H1 (cell line): ENCODE results near the gene TESMIN. TPM values are rescaled to one million over a fixed set of nuclear protein-coding genes. Genes with fewer than 3 reads are reported as not detected.
A peak's percentile ranks its signal among the peaks of the same experiment; 100 is the strongest.

ENCODE experiments used
- CTCF ChIA-PET: fragments of 300-600 bp; sonication (Branson Sonifier 250); formaldehyde crosslinking; loops from one replicate; lab custom pipeline; 2021; ENCODE audit not compliant: partially characterized antibody; lab: Charles Lee
- POLR2A ChIA-PET: fragments of 300-600 bp; sonication (Branson Sonifier 250); formaldehyde crosslinking; loops from one replicate; lab custom pipeline; 2021; ENCODE audit warnings: inconsistent platforms; ENCODE audit not compliant: partially characterized antibody; lab: Charles Lee
- DNase-seq, 2 experiments: peaks; one replicate each; pipeline versions ENCODE4 v3.0.0 to v3.0.0-alpha.2; 2010 to 2022; ENCODE audit warnings: low spot score in 2 of 2, low read depth in 1 of 2, mixed read lengths in 1 of 2
- FAIRE-seq: peaks from 2 replicates; lab custom pipeline; 2011; peaks lifted over from hg19 to GRCh38; lab: Jason Lieb, UNC
- H2AFZ ChIP-seq: 2 replicates; pipeline ENCODE4 v1.8.1; 2012; ENCODE audit warnings: low read length, inconsistent platforms
- H2AK5ac ChIP-seq: 2 replicates; pipeline ENCODE4 v1.6.1; 2013; ENCODE audit warnings: low read depth, low read length
- H2BK120ac ChIP-seq: replicated peaks from 2 replicates; pipeline ENCODE3; 2013; ENCODE audit warnings: low read depth, low read length, inconsistent platforms
- H2BK12ac ChIP-seq: 2 replicates; pipeline ENCODE4 v1.6.1; 2013; ENCODE audit warnings: low read depth, low read length
- H2BK15ac ChIP-seq: 2 replicates; pipeline ENCODE4 v1.6.1; 2013; ENCODE audit warnings: low read length
- H2BK20ac ChIP-seq: 2 replicates; pipeline ENCODE4 v1.6.1; 2013; ENCODE audit warnings: low read length
- H2BK5ac ChIP-seq: 2 replicates; pipeline ENCODE4 v1.6.1; 2013; ENCODE audit warnings: low read depth, low read length
- H3K14ac ChIP-seq: 2 replicates; pipeline ENCODE4 v1.6.1; 2013; ENCODE audit warnings: inconsistent platforms; ENCODE audit not compliant: insufficient read length
- H3K18ac ChIP-seq: 2 replicates; pipeline ENCODE4 v1.6.1; 2013; ENCODE audit warnings: low read length; ENCODE audit errors: extremely low read depth
- H3K23ac ChIP-seq: 2 replicates; pipeline ENCODE4 v1.6.1; 2013; ENCODE audit warnings: inconsistent platforms; ENCODE audit not compliant: insufficient read length
- H3K23me2 ChIP-seq: 2 replicates; pipeline ENCODE4 v1.6.1; 2013; ENCODE audit warnings: low read depth, low read length
- H3K27ac ChIP-seq: 2 replicates; pipeline ENCODE4 v1.6.1; 2011; ENCODE audit warnings: low read depth, low read length, inconsistent platforms
- H3K27me3 ChIP-seq, 4 experiments: replicated peaks in 1 of 4; 1 replicate in 1 of 4; 2 replicates in 3 of 4; pipeline versions ENCODE4 v1.6.1 to v1.8.1; 2011 to 2013; ENCODE audit warnings: low read length in 3 of 4, mild to moderate bottlenecking in 3 of 4, inconsistent platforms in 2 of 4, mixed read lengths in 2 of 4, moderate library complexity in 1 of 4; ENCODE audit not compliant: control insufficient read depth in 3 of 4, insufficient read depth in 3 of 4; ENCODE audit errors: extremely low read depth in 1 of 4
- H3K36me3 ChIP-seq, 4 experiments: 2 replicates each; pipeline versions ENCODE4 v1.6.1 to v1.8.1; 2011 to 2013; ENCODE audit warnings: mild to moderate bottlenecking in 4 of 4, low read length in 3 of 4, moderate library complexity in 2 of 4, control low read depth in 1 of 4, inconsistent platforms in 1 of 4; ENCODE audit not compliant: insufficient read depth in 4 of 4, control insufficient read depth in 2 of 4
- H3K4ac ChIP-seq: replicated peaks from 2 replicates; pipeline ENCODE3; 2013; ENCODE audit warnings: low read length, low read depth, mixed read lengths, inconsistent platforms; ENCODE audit not compliant: insufficient read length
- H3K4me1 ChIP-seq, 4 experiments: replicated peaks in 1 of 4; 1 replicate in 1 of 4; 2 replicates in 3 of 4; pipeline versions ENCODE4 v1.6.1 to v1.8.1; 2011 to 2013; ENCODE audit warnings: low read length in 3 of 4, inconsistent platforms in 2 of 4, mixed read lengths in 1 of 4; ENCODE audit not compliant: insufficient read depth in 4 of 4, control insufficient read depth in 3 of 4
- H3K4me2 ChIP-seq, 2 experiments: 2 replicates each; pipeline versions ENCODE4 v1.6.1 to v1.8.1; 2011 to 2013; ENCODE audit warnings: low read depth in 2 of 2, low read length in 2 of 2, control low read depth in 1 of 2, inconsistent platforms in 1 of 2, mild to moderate bottlenecking in 1 of 2; ENCODE audit not compliant: insufficient read depth in 1 of 2
- H3K4me3 ChIP-seq, 4 experiments: fragments of 200-600, 300-600 bp in 1 of 4; sonication (generic), shearing (Covaris generic), sonication (Bioruptor Twin) in 1 of 4; 2 replicates each; pipeline versions ENCODE4 v1.5.1 to v1.8.1; 2011 to 2016; ENCODE audit warnings: low read length in 4 of 4, low read depth in 3 of 4, control low read depth in 2 of 4, inconsistent platforms in 2 of 4, mild to moderate bottlenecking in 2 of 4, mixed read lengths in 1 of 4, moderate library complexity in 1 of 4; ENCODE audit not compliant: insufficient read depth in 2 of 4; ENCODE audit errors: extremely low read depth in 1 of 4
- H3K56ac ChIP-seq: replicated peaks from 2 replicates; pipeline ENCODE3; 2013; ENCODE audit warnings: low read depth, mild to moderate bottlenecking, mixed read lengths, low read length, inconsistent platforms; ENCODE audit not compliant: insufficient read length
- H3K79me1 ChIP-seq: 2 replicates; pipeline ENCODE4 v1.6.1; 2013; ENCODE audit warnings: low read depth, low read length, control low read depth
- H3K79me2 ChIP-seq, 2 experiments: 2 replicates each; pipeline versions ENCODE4 v1.6.1 to v1.8.1; 2012 to 2013; ENCODE audit warnings: low read length in 2 of 2, mild to moderate bottlenecking in 2 of 2, inconsistent platforms in 1 of 2; ENCODE audit not compliant: insufficient read depth in 2 of 2, control insufficient read depth in 1 of 2
- H3K9ac ChIP-seq, 4 experiments: replicated peaks in 1 of 4; 1 replicate in 1 of 4; 2 replicates in 3 of 4; pipeline versions ENCODE4 v1.6.1 to v1.8.1; 2011 to 2013; ENCODE audit warnings: low read depth in 3 of 4, low read length in 3 of 4, control low read depth in 2 of 4, mild to moderate bottlenecking in 2 of 4, moderate library complexity in 2 of 4, inconsistent platforms in 1 of 4; ENCODE audit errors: extremely low read depth in 1 of 4
- H3K9me3 ChIP-seq, 2 experiments: 2 replicates each; pipeline versions ENCODE4 v1.6.1 to v1.8.1; 2012 to 2013; ENCODE audit warnings: mild to moderate bottlenecking in 2 of 2, moderate library complexity in 2 of 2, control low read depth in 1 of 2, inconsistent platforms in 1 of 2, low read depth in 1 of 2, low read length in 1 of 2, mixed read lengths in 1 of 2; ENCODE audit not compliant: insufficient read depth in 2 of 2
- H4K20me1 ChIP-seq, 2 experiments: replicated peaks in 1 of 2; 2 replicates each; pipeline versions ENCODE3 to v1.8.1; 2011 to 2013; ENCODE audit warnings: inconsistent platforms in 2 of 2, low read length in 2 of 2, mild to moderate bottlenecking in 1 of 2; ENCODE audit not compliant: insufficient read depth in 2 of 2, control insufficient read depth in 1 of 2
- H4K5ac ChIP-seq: 2 replicates; pipeline ENCODE4 v1.6.1; 2013; ENCODE audit warnings: low read length, low read depth, mixed read lengths, inconsistent platforms; ENCODE audit not compliant: insufficient read length
- H4K8ac ChIP-seq: 2 replicates; pipeline ENCODE4 v1.8.0; 2013; ENCODE audit warnings: mild to moderate bottlenecking, moderate library complexity, low read length, inconsistent platforms; ENCODE audit not compliant: insufficient read depth; ENCODE audit errors: extremely low read depth
- H4K91ac ChIP-seq: replicated peaks from 2 replicates; pipeline ENCODE3; 2013; ENCODE audit warnings: low read length, mixed read lengths, inconsistent platforms; ENCODE audit not compliant: insufficient read length
- ATF3 ChIP-seq: IDR thresholded peaks from 2 replicates; pipeline ENCODE4 v1.6.1; 2011; ENCODE audit warnings: low read depth, mild to moderate bottlenecking, low read length; ENCODE audit not compliant: insufficient read depth
- CBX8 ChIP-seq: fragments of 300-800, 300-1000 bp; sonication (generic); IDR thresholded peaks from 2 replicates; pipeline ENCODE4 v1.7.1; 2016; ENCODE audit warnings: low read depth, low read length, borderline replicate concordance
- CTBP2 ChIP-seq: IDR thresholded peaks from 2 replicates; pipeline ENCODE4 v1.7.0; 2011; ENCODE audit warnings: borderline replicate concordance, mild to moderate bottlenecking, moderate library complexity, mixed read lengths, low read length; ENCODE audit not compliant: insufficient read depth, insufficient read length
- HDAC2 ChIP-seq, 2 experiments: fragments of 300-600 bp in 1 of 2; sonication (generic) in 1 of 2; IDR thresholded peaks; 2 replicates each; pipeline ENCODE4 v1.6.1; 2011 to 2012; ENCODE audit warnings: low read depth in 2 of 2, low read length in 2 of 2, mild to moderate bottlenecking in 2 of 2, moderate library complexity in 2 of 2, borderline replicate concordance in 1 of 2, inconsistent platforms in 1 of 2
- KDM4A ChIP-seq: IDR thresholded peaks from one replicate; pipeline ENCODE4 v1.7.1; 2012; ENCODE audit warnings: low read depth, mild to moderate bottlenecking, moderate library complexity, low read length, inconsistent platforms; ENCODE audit not compliant: severe bottlenecking
- PHF8 ChIP-seq: fragments of 200-600 bp; sonication (generic); conservative IDR thresholded peaks from 2 replicates; pipeline ENCODE4 v1.7.1; 2012; ENCODE audit warnings: low read depth, mild to moderate bottlenecking, inconsistent platforms, low read length, moderate library complexity
- RXRA ChIP-seq: IDR thresholded peaks from 2 replicates; pipeline ENCODE4 v1.6.1; 2011; ENCODE audit warnings: low read depth, mild to moderate bottlenecking, low read length, moderate library complexity; ENCODE audit not compliant: insufficient read depth
- SAP30 ChIP-seq: fragments of 300-600 bp; sonication (generic); IDR thresholded peaks from 2 replicates; pipeline ENCODE4 v1.7.1; 2012; ENCODE audit warnings: low read length, moderate library complexity, mild to moderate bottlenecking, inconsistent platforms; ENCODE audit not compliant: insufficient read depth, insufficient replicate concordance
- TEAD4 ChIP-seq: IDR thresholded peaks from 2 replicates; pipeline ENCODE4 v1.6.1; 2012; ENCODE audit warnings: low read depth, low read length, inconsistent platforms, mixed read lengths
- WGBS, 2 experiments: shearing (Covaris generic) in 1 of 2; methylation state at CpG; one replicate each; pipeline versions ENCODE4 v1.1.6 to v1.1.7; 2013 to 2015; ENCODE audit warnings: low lambda C conversion rate in 2 of 2, mixed read lengths in 2 of 2, inconsistent platforms in 1 of 2, low coverage in 1 of 2, missing lambda C conversion rate in 1 of 2; ENCODE audit not compliant: insufficient replicate concordance in 2 of 2, insufficient coverage in 1 of 2, insufficient read length in 1 of 2; ENCODE audit errors: extremely low coverage in 1 of 2, missing lambda C conversion rate in 1 of 2; 5-methylcytosine and 5-hydroxymethylcytosine counted together
- polyA plus RNA-seq, 7 experiments: library from polyadenylated mRNA; depleted of rRNA in 3 of 7; stranded (reverse) in 5 of 7; unstranded in 2 of 7; fragments of >200 nt in 5 of 7; fragments of 200-250 nt in 2 of 7; gene quantifications; 1 replicate in 5 of 7; 2 replicates in 1 of 7; 4 replicates in 1 of 7; pipeline versions ENCODE4 v1.2.1 to v1.2.3, GENCODE V29; 2011 to 2013; ENCODE audit warnings: missing spikeins in 2 of 7, mixed read lengths in 2 of 7
- total RNA-seq: library from RNA; stranded (reverse); fragmentation: NEBNext Ultra II Directional; extraction: Animal tissue kit (Norgen Biotek cat#: 25700); gene quantifications from 2 replicates; pipeline ENCODE4 v1.2.1, GENCODE V29; 2021
- TF ChIP-seq, protein P1 (sequence below): IDR thresholded peaks from 2 replicates; pipeline ENCODE4 v1.6.1; 2011; ENCODE audit warnings: low read length, improper control_type of control experiment

Gene TESMIN
- total and polyA plus RNA-seq, 2 of the 8 experiments (the other 6 are each of a cell fraction or from before 2014, with no cell fraction given), result 22.6 to 61.1 TPM

GRCh38 chr11:68693484-68693882 lies 57.8 kb downstream of the TESMIN start:
- no peaks in the 10 kb centered on the region for H3K79me2 ChIP-seq
- peak overlapping the region; percentile 57 for H3K4ac ChIP-seq
- DNase-seq (no peak), FAIRE-seq (no peak)
- POLR2A ChIA-PET, result interaction anchor here (1.2 to 3.1 kb wide), 5 partner anchors 10 to 56 kb away, joined by 4 to 13 read pairs (median 4); no protein-coding TSS in a partner anchor
- H3K4me1 ChIP-seq, result peaks cover 5 to 27% (median 10%) of the 10 kb centered on the region in 4 experiments; a peak in 6 of 7 replicates
- 98% methylated on average over 10 of the region's 10 CpGs; no CpG with 5 or more reads in 1 of the 2 experiments for WGBS, 2 experiments
- H3K18ac ChIP-seq, result peak overlapping the region; percentile 90
- H4K20me1 ChIP-seq, result no peaks in the 10 kb centered on the region
- 0 out of 2 replicates have a peak overlapping the region, but pooled peaks have one; percentile 39 for H3K27ac ChIP-seq
- H3K4me3 ChIP-seq, result no peak overlapping the region
- H3K36me3 ChIP-seq, result peaks cover 0 to 2% (median 0%) of the 10 kb centered on the region in 4 experiments; a peak in 2 of 8 replicates
- no peak overlapping the region; the same call in 1 of the 2 replicates for H4K8ac ChIP-seq
- H2BK120ac ChIP-seq, result peak overlapping the region; percentile 97
- CTCF ChIA-PET, result no interaction called here
- no peaks in the 10 kb centered on the region for H3K79me1 ChIP-seq
- H4K91ac ChIP-seq, result peak overlapping the region; percentile 95
- H3K14ac ChIP-seq, result no peak overlapping the region
- H3K23me2 ChIP-seq, result 0 out of 2 replicates have a peak, but pooled peaks cover 1% of the 10 kb centered on the region
- peak overlapping the region; percentile 99; the same call in 1 of the 2 replicates for H2BK12ac ChIP-seq
- peak overlapping the region; percentile 92 for H2BK20ac ChIP-seq
- H3K56ac ChIP-seq, result no peak overlapping the region
- no peaks in the 10 kb centered on the region for H3K27me3 ChIP-seq
- peak overlapping the region; percentile 90 for H2BK5ac ChIP-seq
- peak overlapping the region; percentile 24; the same call in 1 of the 2 replicates for H2BK15ac ChIP-seq
- H3K4me2 ChIP-seq, result peak overlapping the region in 1 of 2 experiments; percentile 62; a peak in 1 of 4 replicates
- no peak overlapping the region for H3K23ac ChIP-seq
- H3K9me3 ChIP-seq, result peaks cover 0 to 2% of the 10 kb centered on the region in 2 experiments; a peak in 1 of 4 replicates
- H4K5ac ChIP-seq, result peak overlapping the region; percentile 61
- peak overlapping the region; percentile 77; the same call in 1 of the 2 replicates for H2AK5ac ChIP-seq
- H2AFZ ChIP-seq, result no peak overlapping the region
- no peak overlapping the region for H3K9ac ChIP-seq
- TF ChIP-seq SAP30, result no peak
- TF ChIP-seq PHF8, result no peak
- TF ChIP-seq RXRA, result no peak
- no peak for TF ChIP-seq TEAD4
- TF ChIP-seq, protein P1, sequence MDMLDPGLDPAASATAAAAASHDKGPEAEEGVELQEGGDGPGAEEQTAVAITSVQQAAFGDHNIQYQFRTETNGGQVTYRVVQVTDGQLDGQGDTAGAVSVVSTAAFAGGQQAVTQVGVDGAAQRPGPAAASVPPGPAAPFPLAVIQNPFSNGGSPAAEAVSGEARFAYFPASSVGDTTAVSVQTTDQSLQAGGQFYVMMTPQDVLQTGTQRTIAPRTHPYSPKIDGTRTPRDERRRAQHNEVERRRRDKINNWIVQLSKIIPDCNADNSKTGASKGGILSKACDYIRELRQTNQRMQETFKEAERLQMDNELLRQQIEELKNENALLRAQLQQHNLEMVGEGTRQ, result no peak
- no peak for TF ChIP-seq ATF3
- TF ChIP-seq CBX8, result no peak
- no peak for TF ChIP-seq CTBP2
- no peak for TF ChIP-seq KDM4A
- TF ChIP-seq HDAC2 (IDR thresholded peaks at IDR 0.05; ENCODE audit: borderline replicate concordance in 1 of 2, low read depth in 2 of 2, low read length in 2 of 2), result no peak
